H1 (cell line): Measurements from ENCODE around the gene EPHA3. TPM values are rescaled to one million over a fixed set of nuclear protein-coding genes. Genes with fewer than 3 reads are reported as not detected.

Experiments
- CTCF ChIA-PET: fragments of 300-600 bp; sonication (Branson Sonifier 250); formaldehyde crosslinking; loops from one replicate; lab custom pipeline; 2021; ENCODE audit not compliant: partially characterized antibody; lab: Charles Lee
- POLR2A ChIA-PET: fragments of 300-600 bp; sonication (Branson Sonifier 250); formaldehyde crosslinking; loops from one replicate; lab custom pipeline; 2021; ENCODE audit warnings: inconsistent platforms; ENCODE audit not compliant: partially characterized antibody; lab: Charles Lee
- DNase-seq, 2 experiments: peaks; one replicate each; pipeline versions ENCODE4 v3.0.0 to v3.0.0-alpha.2; 2010 to 2022; ENCODE audit warnings: low spot score in 2 of 2, low read depth in 1 of 2, mixed read lengths in 1 of 2
- FAIRE-seq: peaks from 2 replicates; lab custom pipeline; 2011; peaks lifted over from hg19 to GRCh38; lab: Jason Lieb, UNC
- H2AFZ ChIP-seq: 2 replicates; pipeline ENCODE4 v1.8.1; 2012; ENCODE audit warnings: low read length, inconsistent platforms
- H2AK5ac ChIP-seq: 2 replicates; pipeline ENCODE4 v1.6.1; 2013; ENCODE audit warnings: low read depth, low read length
- H2BK120ac ChIP-seq: replicated peaks from 2 replicates; pipeline ENCODE3; 2013; ENCODE audit warnings: low read depth, low read length, inconsistent platforms
- H2BK12ac ChIP-seq: 2 replicates; pipeline ENCODE4 v1.6.1; 2013; ENCODE audit warnings: low read depth, low read length
- H2BK15ac ChIP-seq: 2 replicates; pipeline ENCODE4 v1.6.1; 2013; ENCODE audit warnings: low read length
- H2BK20ac ChIP-seq: 2 replicates; pipeline ENCODE4 v1.6.1; 2013; ENCODE audit warnings: low read length
- H2BK5ac ChIP-seq: 2 replicates; pipeline ENCODE4 v1.6.1; 2013; ENCODE audit warnings: low read depth, low read length
- H3K14ac ChIP-seq: 2 replicates; pipeline ENCODE4 v1.6.1; 2013; ENCODE audit warnings: inconsistent platforms; ENCODE audit not compliant: insufficient read length
- H3K18ac ChIP-seq: 2 replicates; pipeline ENCODE4 v1.6.1; 2013; ENCODE audit warnings: low read length; ENCODE audit errors: extremely low read depth
- H3K23ac ChIP-seq: 2 replicates; pipeline ENCODE4 v1.6.1; 2013; ENCODE audit warnings: inconsistent platforms; ENCODE audit not compliant: insufficient read length
- H3K23me2 ChIP-seq: 2 replicates; pipeline ENCODE4 v1.6.1; 2013; ENCODE audit warnings: low read depth, low read length
- H3K27ac ChIP-seq: 2 replicates; pipeline ENCODE4 v1.6.1; 2011; ENCODE audit warnings: low read depth, low read length, inconsistent platforms
- H3K27me3 ChIP-seq, 4 experiments: replicated peaks in 1 of 4; 1 replicate in 1 of 4; 2 replicates in 3 of 4; pipeline versions ENCODE4 v1.6.1 to v1.8.1; 2011 to 2013; ENCODE audit warnings: low read length in 3 of 4, mild to moderate bottlenecking in 3 of 4, inconsistent platforms in 2 of 4, mixed read lengths in 2 of 4, moderate library complexity in 1 of 4; ENCODE audit not compliant: control insufficient read depth in 3 of 4, insufficient read depth in 3 of 4; ENCODE audit errors: extremely low read depth in 1 of 4
- H3K36me3 ChIP-seq, 4 experiments: 2 replicates each; pipeline versions ENCODE4 v1.6.1 to v1.8.1; 2011 to 2013; ENCODE audit warnings: mild to moderate bottlenecking in 4 of 4, low read length in 3 of 4, moderate library complexity in 2 of 4, control low read depth in 1 of 4, inconsistent platforms in 1 of 4; ENCODE audit not compliant: insufficient read depth in 4 of 4, control insufficient read depth in 2 of 4
- H3K4ac ChIP-seq: replicated peaks from 2 replicates; pipeline ENCODE3; 2013; ENCODE audit warnings: low read length, low read depth, mixed read lengths, inconsistent platforms; ENCODE audit not compliant: insufficient read length
- H3K4me1 ChIP-seq, 4 experiments: replicated peaks in 1 of 4; 1 replicate in 1 of 4; 2 replicates in 3 of 4; pipeline versions ENCODE4 v1.6.1 to v1.8.1; 2011 to 2013; ENCODE audit warnings: low read length in 3 of 4, inconsistent platforms in 2 of 4, mixed read lengths in 1 of 4; ENCODE audit not compliant: insufficient read depth in 4 of 4, control insufficient read depth in 3 of 4
- H3K4me2 ChIP-seq, 2 experiments: 2 replicates each; pipeline versions ENCODE4 v1.6.1 to v1.8.1; 2011 to 2013; ENCODE audit warnings: low read depth in 2 of 2, low read length in 2 of 2, control low read depth in 1 of 2, inconsistent platforms in 1 of 2, mild to moderate bottlenecking in 1 of 2; ENCODE audit not compliant: insufficient read depth in 1 of 2
- H3K4me3 ChIP-seq, 4 experiments: fragments of 200-600, 300-600 bp in 1 of 4; sonication (generic), shearing (Covaris generic), sonication (Bioruptor Twin) in 1 of 4; 2 replicates each; pipeline versions ENCODE4 v1.5.1 to v1.8.1; 2011 to 2016; ENCODE audit warnings: low read length in 4 of 4, low read depth in 3 of 4, control low read depth in 2 of 4, inconsistent platforms in 2 of 4, mild to moderate bottlenecking in 2 of 4, mixed read lengths in 1 of 4, moderate library complexity in 1 of 4; ENCODE audit not compliant: insufficient read depth in 2 of 4; ENCODE audit errors: extremely low read depth in 1 of 4
- H3K56ac ChIP-seq: replicated peaks from 2 replicates; pipeline ENCODE3; 2013; ENCODE audit warnings: low read depth, mild to moderate bottlenecking, mixed read lengths, low read length, inconsistent platforms; ENCODE audit not compliant: insufficient read length
- H3K79me1 ChIP-seq: 2 replicates; pipeline ENCODE4 v1.6.1; 2013; ENCODE audit warnings: low read depth, low read length, control low read depth
- H3K79me2 ChIP-seq, 2 experiments: 2 replicates each; pipeline versions ENCODE4 v1.6.1 to v1.8.1; 2012 to 2013; ENCODE audit warnings: low read length in 2 of 2, mild to moderate bottlenecking in 2 of 2, inconsistent platforms in 1 of 2; ENCODE audit not compliant: insufficient read depth in 2 of 2, control insufficient read depth in 1 of 2
- H3K9ac ChIP-seq, 4 experiments: replicated peaks in 1 of 4; 1 replicate in 1 of 4; 2 replicates in 3 of 4; pipeline versions ENCODE4 v1.6.1 to v1.8.1; 2011 to 2013; ENCODE audit warnings: low read depth in 3 of 4, low read length in 3 of 4, control low read depth in 2 of 4, mild to moderate bottlenecking in 2 of 4, moderate library complexity in 2 of 4, inconsistent platforms in 1 of 4; ENCODE audit errors: extremely low read depth in 1 of 4
- H3K9me3 ChIP-seq, 2 experiments: 2 replicates each; pipeline versions ENCODE4 v1.6.1 to v1.8.1; 2012 to 2013; ENCODE audit warnings: mild to moderate bottlenecking in 2 of 2, moderate library complexity in 2 of 2, control low read depth in 1 of 2, inconsistent platforms in 1 of 2, low read depth in 1 of 2, low read length in 1 of 2, mixed read lengths in 1 of 2; ENCODE audit not compliant: insufficient read depth in 2 of 2
- H4K20me1 ChIP-seq, 2 experiments: replicated peaks in 1 of 2; 2 replicates each; pipeline versions ENCODE3 to v1.8.1; 2011 to 2013; ENCODE audit warnings: inconsistent platforms in 2 of 2, low read length in 2 of 2, mild to moderate bottlenecking in 1 of 2; ENCODE audit not compliant: insufficient read depth in 2 of 2, control insufficient read depth in 1 of 2
- H4K5ac ChIP-seq: 2 replicates; pipeline ENCODE4 v1.6.1; 2013; ENCODE audit warnings: low read length, low read depth, mixed read lengths, inconsistent platforms; ENCODE audit not compliant: insufficient read length
- H4K8ac ChIP-seq: 2 replicates; pipeline ENCODE4 v1.8.0; 2013; ENCODE audit warnings: mild to moderate bottlenecking, moderate library complexity, low read length, inconsistent platforms; ENCODE audit not compliant: insufficient read depth; ENCODE audit errors: extremely low read depth
- H4K91ac ChIP-seq: replicated peaks from 2 replicates; pipeline ENCODE3; 2013; ENCODE audit warnings: low read length, mixed read lengths, inconsistent platforms; ENCODE audit not compliant: insufficient read length
- CTCF ChIP-seq, 3 experiments: IDR thresholded peaks; 1 replicate in 2 of 3; 2 replicates in 1 of 3; pipeline versions ENCODE4 v1.5.1 to v1.6.1; 2011; ENCODE audit warnings: low read length in 3 of 3, mild to moderate bottlenecking in 3 of 3, inconsistent platforms in 2 of 3, low read depth in 1 of 3, moderate library complexity in 1 of 3; ENCODE audit not compliant: insufficient read depth in 1 of 3; ENCODE audit errors: control extremely low read depth in 1 of 3
- KDM1A ChIP-seq: fragments of 200-600, 300-600 bp; sonication (generic); IDR thresholded peaks from 2 replicates; pipeline ENCODE4 v1.7.1; 2016; ENCODE audit warnings: mild to moderate bottlenecking, low read length, borderline replicate concordance
- POLR2A ChIP-seq, 2 experiments: IDR thresholded peaks; 1 replicate in 1 of 2; 2 replicates in 1 of 2; pipeline ENCODE4 v1.6.1; 2011; ENCODE audit warnings: low read depth in 2 of 2, low read length in 2 of 2, mild to moderate bottlenecking in 2 of 2; ENCODE audit errors: control extremely low read depth in 1 of 2
- RAD21 ChIP-seq, 2 experiments: IDR thresholded peaks in 1 of 2; conservative IDR thresholded peaks in 1 of 2; 2 replicates each; pipeline ENCODE4 v1.6.1; 2011; ENCODE audit warnings: low read depth in 2 of 2, low read length in 2 of 2, improper control_type of control experiment in 1 of 2, inconsistent platforms in 1 of 2, mild to moderate bottlenecking in 1 of 2, moderate library complexity in 1 of 2
- RBBP5 ChIP-seq: IDR thresholded peaks from 2 replicates; pipeline ENCODE4 v1.7.1; 2012; ENCODE audit warnings: low read depth, mild to moderate bottlenecking, inconsistent platforms, low read length, moderate library complexity, borderline replicate concordance
- SAP30 ChIP-seq: fragments of 300-600 bp; sonication (generic); IDR thresholded peaks from 2 replicates; pipeline ENCODE4 v1.7.1; 2012; ENCODE audit warnings: low read length, moderate library complexity, mild to moderate bottlenecking, inconsistent platforms; ENCODE audit not compliant: insufficient read depth, insufficient replicate concordance
- SIX5 ChIP-seq: IDR thresholded peaks from 2 replicates; pipeline ENCODE4 v1.6.1; 2011; ENCODE audit warnings: mild to moderate bottlenecking, low read depth, low read length
- SP4 ChIP-seq: IDR thresholded peaks from 2 replicates; pipeline ENCODE4 v1.6.1; 2012; ENCODE audit warnings: low read length, inconsistent platforms
- USF2 ChIP-seq: IDR thresholded peaks from 2 replicates; pipeline ENCODE4 v1.6.1; 2011; ENCODE audit warnings: low read length, improper control_type of control experiment
- WGBS, 2 experiments: shearing (Covaris generic) in 1 of 2; methylation state at CpG; one replicate each; pipeline versions ENCODE4 v1.1.6 to v1.1.7; 2013 to 2015; ENCODE audit warnings: low lambda C conversion rate in 2 of 2, mixed read lengths in 2 of 2, inconsistent platforms in 1 of 2, low coverage in 1 of 2, missing lambda C conversion rate in 1 of 2; ENCODE audit not compliant: insufficient replicate concordance in 2 of 2, insufficient coverage in 1 of 2, insufficient read length in 1 of 2; ENCODE audit errors: extremely low coverage in 1 of 2, missing lambda C conversion rate in 1 of 2; 5-methylcytosine and 5-hydroxymethylcytosine counted together
- polyA plus RNA-seq, 7 experiments: library from polyadenylated mRNA; depleted of rRNA in 3 of 7; stranded (reverse) in 5 of 7; unstranded in 2 of 7; fragments of >200 nt in 5 of 7; fragments of 200-250 nt in 2 of 7; gene quantifications; 1 replicate in 5 of 7; 2 replicates in 1 of 7; 4 replicates in 1 of 7; pipeline versions ENCODE4 v1.2.1 to v1.2.3, GENCODE V29; 2011 to 2013; ENCODE audit warnings: missing spikeins in 2 of 7, mixed read lengths in 2 of 7
- total RNA-seq: library from RNA; stranded (reverse); fragmentation: NEBNext Ultra II Directional; extraction: Animal tissue kit (Norgen Biotek cat#: 25700); gene quantifications from 2 replicates; pipeline ENCODE4 v1.2.1, GENCODE V29; 2021
- TF ChIP-seq, protein P1 (sequence below): IDR thresholded peaks from 2 replicates; pipeline ENCODE4 v1.6.1; 2012; ENCODE audit warnings: inconsistent platforms

The EPHA3 gene
- total and polyA plus RNA-seq, 2 of the 8 experiments (the other 6 are each of a cell fraction or from before 2014, with no cell fraction given) = 0.09 to 0.22 TPM

DNA sequence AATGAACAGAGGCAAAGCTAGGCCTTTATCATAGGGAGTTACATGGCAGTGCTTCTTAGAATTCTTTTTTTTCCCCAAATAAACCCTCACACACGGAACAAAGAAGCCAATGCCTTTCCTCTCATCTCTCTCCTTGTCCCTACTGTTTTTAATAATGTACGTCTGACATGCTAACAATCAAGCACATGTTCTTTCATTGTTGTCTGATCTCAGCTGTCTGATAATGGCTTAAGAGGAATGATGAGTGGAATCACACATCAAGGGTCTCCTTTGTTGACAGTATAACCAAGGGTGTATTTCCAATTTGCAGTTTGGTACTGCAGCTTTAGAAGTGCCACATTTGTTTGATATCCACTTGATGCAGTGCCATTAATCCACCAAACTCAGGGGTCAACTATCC lies 34.8 kb upstream of the EPHA3 start:
- H4K8ac ChIP-seq = no peak overlapping the region
- H3K36me3 ChIP-seq = no peaks in the 10 kb centered on the region
- H2AFZ ChIP-seq = peak overlapping the region; percentile 78; the same call in 1 of the 2 replicates
- H3K4me1 ChIP-seq = no peaks in the 10 kb centered on the region
- H3K27ac ChIP-seq = no peak overlapping the region
- ChIA-PET POLR2A (no interaction called here), CTCF (no interaction called here)
- H3K4me3 ChIP-seq = no peak overlapping the region
- H4K91ac ChIP-seq = no peak overlapping the region
- no peaks in the 10 kb centered on the region for H3K27me3 ChIP-seq
- H2BK12ac ChIP-seq = no peak overlapping the region
- H3K79me1 ChIP-seq = no peaks in the 10 kb centered on the region
- no peak overlapping the region for H2BK5ac ChIP-seq
- DNase-seq (no peak), FAIRE-seq (no peak)
- no peak overlapping the region for H2AK5ac ChIP-seq
- no peak overlapping the region for H3K23ac ChIP-seq
- no peak overlapping the region for H3K4ac ChIP-seq
- H4K20me1 ChIP-seq = no peaks in the 10 kb centered on the region
- no peak overlapping the region for H2BK15ac ChIP-seq
- no peak overlapping the region for H3K56ac ChIP-seq
- 88% methylated on average over 2 of the region's 2 CpGs; no CpG with 5 or more reads in 1 of the 2 experiments for WGBS, 2 experiments
- no peak overlapping the region for H3K18ac ChIP-seq
- no peak overlapping the region for H3K9ac ChIP-seq
- H2BK20ac ChIP-seq = no peak overlapping the region; the same call in 1 of the 2 replicates
- H3K4me2 ChIP-seq = no peak overlapping the region
- H3K79me2 ChIP-seq = no peaks in the 10 kb centered on the region
- no peaks in the 10 kb centered on the region for H3K23me2 ChIP-seq
- no peak overlapping the region for H4K5ac ChIP-seq
- H2BK120ac ChIP-seq = no peak overlapping the region
- H3K9me3 ChIP-seq = no peaks in the 10 kb centered on the region
- no peak overlapping the region for H3K14ac ChIP-seq
- TF ChIP-seq USF2 (no peak), SAP30 (no peak), CTCF (IDR thresholded peaks at IDR 0.05; ENCODE audit: control extremely low read depth in 1 of 3, insufficient read depth in 1 of 3, low read depth in 1 of 3, low read length in 3 of 3) (no peak), SIX5 (no peak), RBBP5 (no peak), KDM1A (no peak), RAD21 (IDR thresholded peaks at IDR 0.05 in 1 of 2, conservative IDR thresholded peaks at IDR 0.05 in 1 of 2; ENCODE audit: low read depth in 2 of 2, low read length in 2 of 2) (no peak), POLR2A (IDR thresholded peaks at IDR 0.05; ENCODE audit: control extremely low read depth in 1 of 2, low read depth in 2 of 2, low read length in 2 of 2) (no peak), SP4 (no peak)
- TF ChIP-seq, protein P1, sequence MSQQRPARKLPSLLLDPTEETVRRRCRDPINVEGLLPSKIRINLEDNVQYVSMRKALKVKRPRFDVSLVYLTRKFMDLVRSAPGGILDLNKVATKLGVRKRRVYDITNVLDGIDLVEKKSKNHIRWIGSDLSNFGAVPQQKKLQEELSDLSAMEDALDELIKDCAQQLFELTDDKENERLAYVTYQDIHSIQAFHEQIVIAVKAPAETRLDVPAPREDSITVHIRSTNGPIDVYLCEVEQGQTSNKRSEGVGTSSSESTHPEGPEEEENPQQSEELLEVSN = no peak
